HepG2 (cell line): ENCODE results near the gene CNTRL. TPM values are rescaled to one million over a fixed set of nuclear protein-coding genes. Genes with fewer than 3 reads are reported as not detected.
"Not testable (repeated sequence)": the region's sequence is repeated elsewhere in the genome, so short reads cannot be mapped to it uniquely, and the experiment has no call there.

Source experiments
- ATAC-seq: fragments of 200-7000 bp; cut with Tn5 transposase; 3 replicates; pipeline ENCODE4 v1.9.1; 2020; ENCODE audit warnings: mild to moderate bottlenecking, moderate library complexity
- BruUV-seq: library from RNA; stranded (reverse); fragments of 400-500 nt; replicated peaks from 2 replicates; lab custom pipeline; 2021; lab: Mats Ljungman, UMichigan
- CTCF ChIA-PET: fragments of 300-600 bp; formaldehyde crosslinking; extraction: SDS; loops from one replicate; lab custom pipeline; 2021; ENCODE audit warnings: low total read pairs, inconsistent platforms, low intra/inter-chr PET ratio; lab: Yijun Ruan, JAX
- POLR2A ChIA-PET: fragments of 350-600 bp; sonication (Branson Sonifier 250); formaldehyde crosslinking; loops from one replicate; lab custom pipeline; 2020; ENCODE audit warnings: antibody characterized with exemption, inconsistent platforms; lab: Yijun Ruan, JAX
- DNase-seq: peaks from one replicate; pipeline ENCODE4 v3.0.0-alpha.2; 2015; ENCODE audit warnings: low spot score
- FAIRE-seq: peaks from 3 replicates; lab custom pipeline; 2011; peaks lifted over from hg19 to GRCh38; lab: Jason Lieb, UNC
- H2AFZ ChIP-seq: one replicate; pipeline ENCODE4 v1.6.1; 2011; ENCODE audit warnings: low read length, inconsistent platforms
- H3K27ac ChIP-seq: fragments of 300-600 bp; 3 replicates; pipeline ENCODE4 v1.8.0; 2011; ENCODE audit warnings: mixed run types, mild to moderate bottlenecking, mixed read lengths, low read length, inconsistent platforms; ENCODE audit not compliant: insufficient read depth; ENCODE audit errors: extremely low read length
- H3K27me3 ChIP-seq, 2 experiments: fragments of 200-600 bp in 1 of 2; 2 replicates in 1 of 2; 3 replicates in 1 of 2; pipeline versions ENCODE4 v1.6.0 to v1.8.0; 2011; ENCODE audit warnings: low read length in 2 of 2, mild to moderate bottlenecking in 2 of 2, moderate library complexity in 2 of 2, inconsistent platforms in 1 of 2; ENCODE audit not compliant: insufficient read depth in 2 of 2, control insufficient read depth in 1 of 2
- H3K36me3 ChIP-seq, 2 experiments: fragments of 200-600 bp in 1 of 2; replicated peaks in 1 of 2; 2 replicates in 1 of 2; 3 replicates in 1 of 2; pipeline versions ENCODE4 v1.5.1 to v1.8.0; 2011; ENCODE audit warnings: low read length in 2 of 2, inconsistent platforms in 1 of 2; ENCODE audit not compliant: insufficient read depth in 2 of 2, control insufficient read depth in 1 of 2
- H3K4me1 ChIP-seq: 2 replicates; pipeline ENCODE4 v1.5.1; 2012; ENCODE audit warnings: low read length, inconsistent platforms; ENCODE audit not compliant: insufficient read depth
- H3K4me2 ChIP-seq: 2 replicates; pipeline ENCODE4 v1.6.0; 2011; ENCODE audit warnings: low read depth, low read length, inconsistent platforms
- H3K4me3 ChIP-seq, 3 experiments: fragments of 200-600 bp in 1 of 3; sonication (generic), shearing (Covaris generic) in 1 of 3; replicated peaks in 1 of 3; 2 replicates each; pipeline ENCODE4 v1.5.1; 2011 to 2016; ENCODE audit warnings: low read length in 3 of 3, inconsistent platforms in 2 of 3, low read depth in 2 of 3, mild to moderate bottlenecking in 2 of 3, control low read depth in 1 of 3, mixed read lengths in 1 of 3; ENCODE audit not compliant: insufficient read depth in 1 of 3
- H3K79me2 ChIP-seq: one replicate; pipeline ENCODE4 v1.6.1; 2011; ENCODE audit warnings: low read length, inconsistent platforms; ENCODE audit not compliant: insufficient read depth
- H3K9ac ChIP-seq: 2 replicates; pipeline ENCODE4 v1.6.0; 2011; ENCODE audit warnings: mild to moderate bottlenecking, low read depth, low read length, inconsistent platforms; ENCODE audit not compliant: insufficient read depth
- H3K9me3 ChIP-seq: 2 replicates; pipeline ENCODE4 v1.5.1; 2012; ENCODE audit warnings: mild to moderate bottlenecking, low read length
- H4K20me1 ChIP-seq: 2 replicates; pipeline ENCODE4 v1.6.0; 2011; ENCODE audit warnings: inconsistent platforms, mild to moderate bottlenecking, low read length, moderate library complexity; ENCODE audit not compliant: insufficient read depth
- MAFK ChIP-seq, 2 experiments: IDR thresholded peaks in 1 of 2; conservative IDR thresholded peaks in 1 of 2; 2 replicates each; pipeline ENCODE4 v1.6.1; 2011; ENCODE audit warnings: improper control_type of control experiment in 2 of 2, low read length in 2 of 2
- SAP130 ChIP-seq: IDR thresholded peaks from 2 replicates; pipeline ENCODE4 v1.6.1; 2016; ENCODE audit warnings: low read depth
- WGBS: methylation state at CpG from one replicate; pipeline ENCODE4 v1.1.6; 2017; ENCODE audit warnings: low lambda C conversion rate; 5-methylcytosine and 5-hydroxymethylcytosine counted together
- in situ Hi-C: cut with HindIII; loops from 2 replicates; pipeline ENCODE4 v1.10.0; 2017; ENCODE audit warnings: low pct_unique_long_range_greater_than_20kb; ENCODE audit not compliant: extremely low pct_ligation_motif_present
- intact Hi-C: fragments of 100-400 bp; cut with micrococcal nuclease; formaldehyde crosslinking; loops from one replicate; pipeline ENCODE4 v1.10.0; 2022; ENCODE audit not compliant: unreplicated experiment
- polyA plus RNA-seq, 8 experiments: library from polyadenylated mRNA; depleted of rRNA in 3 of 8; stranded (reverse) in 7 of 8; unstranded in 1 of 8; fragments of >200 nt; fragmentation: Illumina TruSeq in 4 of 8; extraction: Trizol in 4 of 8; gene quantifications; 2 replicates each; pipeline versions ENCODE4 v1.2.1 to v1.2.3, GENCODE V29; 2011 to 2016; ENCODE audit warnings: low read depth in 4 of 8, missing spikeins in 1 of 8, mixed read lengths in 1 of 8; ENCODE audit not compliant: insufficient read depth in 1 of 8
- total RNA-seq, 5 experiments: library from RNA; depleted of rRNA; stranded (reverse); fragments of >200 nt; fragmentation: Illumina TruSeq; extraction: Trizol; gene quantifications; 2 replicates each; pipeline ENCODE4 v1.2.3, GENCODE V29; 2016; ENCODE audit warnings: low read depth in 1 of 5
- TF ChIP-seq, protein P1 (sequence below): sonication (generic); formaldehyde crosslinking; IDR thresholded peaks from 2 replicates; pipeline ENCODE4 v1.4.0; 2020; ENCODE audit warnings: mild to moderate bottlenecking, missing genetic modification reagents
- TF ChIP-seq, protein P2 (sequence below): sonication (generic); IDR thresholded peaks from 2 replicates; pipeline ENCODE4 v1.6.1; 2016; ENCODE audit warnings: low read depth, borderline replicate concordance

Gene CNTRL
- total and polyA plus RNA-seq, 2 of the 13 experiments (the other 11 are each of a cell fraction or from before 2014, with no cell fraction given): 7.5 to 11.8 TPM

DNA sequence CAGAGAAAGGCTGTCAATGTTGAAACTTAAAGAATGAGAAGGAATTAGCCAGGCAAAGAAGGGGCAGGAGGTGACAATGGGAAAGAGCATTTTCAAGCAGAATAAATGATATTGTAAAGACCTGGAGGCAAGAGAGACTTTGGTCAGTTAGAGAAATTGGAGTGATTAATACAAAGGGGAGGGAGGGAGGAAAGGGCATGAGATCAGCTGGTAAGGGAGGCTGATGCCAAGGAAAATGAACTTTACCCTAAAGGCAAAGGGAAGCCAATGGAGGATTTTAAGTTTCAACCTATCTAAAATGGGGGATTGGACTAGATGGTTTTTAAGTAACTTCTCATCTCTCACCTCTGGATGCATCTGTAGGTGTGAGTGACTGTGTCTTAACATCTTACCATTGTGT, 48.0 kb upstream of the CNTRL start:
- Histone ChIP-seq H3K4me2 (peak overlapping the region; percentile 37), H3K27me3 (no peaks in the 10 kb centered on the region), H2AFZ (no peak overlapping the region), H3K9me3 (no peaks in the 10 kb centered on the region), H4K20me1 (no peaks in the 10 kb centered on the region), H3K27ac (peak overlapping the region; percentile 30), H3K4me1 (peaks cover 33% of the 10 kb centered on the region), H3K36me3 (peaks cover 7 to 41% of the 10 kb centered on the region in 2 experiments), H3K9ac (no peak overlapping the region), H3K4me3 (no peak overlapping the region), H3K79me2 (no peaks in the 10 kb centered on the region)
- ChIA-PET CTCF (no interaction called here), POLR2A (interaction anchor here (1.1 kb wide), 1 partner anchor 23 kb away, joined by 3 read pairs; the partner anchor contains the start of gene C5)
- intact Hi-C loops: no loop called here
- ATAC-seq (peak; percentile 27; the same call in 1 of the 3 replicates), DNase-seq (peak; percentile 3), FAIRE-seq (no peak)
- TF ChIP-seq SAP130 (CRISPR knock-in tag) (no peak), MAFK (conservative IDR thresholded peaks at IDR 0.05 in 1 of 2, IDR thresholded peaks at IDR 0.05 in 1 of 2; ENCODE audit: low read length in 2 of 2) (no peak)
- TF ChIP-seq, protein P1, sequence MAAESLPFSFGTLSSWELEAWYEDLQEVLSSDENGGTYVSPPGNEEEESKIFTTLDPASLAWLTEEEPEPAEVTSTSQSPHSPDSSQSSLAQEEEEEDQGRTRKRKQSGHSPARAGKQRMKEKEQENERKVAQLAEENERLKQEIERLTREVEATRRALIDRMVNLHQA (CRISPR knock-in tag): no peak
- TF ChIP-seq, protein P2, sequence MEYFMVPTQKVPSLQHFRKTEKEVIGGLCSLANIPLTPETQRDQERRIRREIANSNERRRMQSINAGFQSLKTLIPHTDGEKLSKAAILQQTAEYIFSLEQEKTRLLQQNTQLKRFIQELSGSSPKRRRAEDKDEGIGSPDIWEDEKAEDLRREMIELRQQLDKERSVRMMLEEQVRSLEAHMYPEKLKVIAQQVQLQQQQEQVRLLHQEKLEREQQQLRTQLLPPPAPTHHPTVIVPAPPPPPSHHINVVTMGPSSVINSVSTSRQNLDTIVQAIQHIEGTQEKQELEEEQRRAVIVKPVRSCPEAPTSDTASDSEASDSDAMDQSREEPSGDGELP: peak; percentile 62
- in situ Hi-C loops: no loop called here
- BruUV-seq: no TSS peak

DNA sequence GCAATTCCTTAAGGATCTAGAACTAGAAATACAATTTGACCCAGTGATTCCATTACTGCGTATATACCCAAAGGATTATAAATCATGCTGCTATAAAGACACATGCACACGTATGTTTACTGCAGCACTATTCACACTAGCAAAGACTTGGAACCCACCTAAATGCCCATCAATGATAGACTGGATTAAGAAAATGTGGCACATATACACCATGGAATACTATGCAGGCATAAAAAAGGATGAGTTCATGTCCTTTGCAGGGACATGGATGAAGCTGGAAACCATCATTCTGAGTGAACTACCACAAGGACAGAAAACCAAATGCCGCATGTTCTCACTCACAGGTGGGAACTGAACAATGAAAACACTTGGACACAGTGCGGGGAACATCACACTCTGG, 46.5 kb upstream of the CNTRL start:
- Histone ChIP-seq H3K36me3 (peaks cover 8 to 42% of the 10 kb centered on the region in 2 experiments), H3K4me1 (peaks cover 33% of the 10 kb centered on the region)
- H3K27ac ChIP-seq, ATAC-seq, H3K79me2 ChIP-seq, DNase-seq, in situ Hi-C loops, H3K27me3 ChIP-seq, H4K20me1 ChIP-seq, H3K9ac ChIP-seq, CTCF ChIA-PET, H3K4me3 ChIP-seq, BruUV-seq, H2AFZ ChIP-seq, intact Hi-C loops, H3K4me2 ChIP-seq, H3K9me3 ChIP-seq, POLR2A ChIA-PET, FAIRE-seq: not testable (repeated sequence)
- 74% methylated on average over 4 of the region's 4 CpGs for WGBS
